DOHH2 (cell line): ENCODE measurements around the gene BSND.

Experiments used
- H3F3A ChIP-seq: fragments of 200-600 bp; sonication (generic), shearing (Covaris generic); 2 replicates; pipeline ENCODE4 v1.6.0; 2016; ENCODE audit warnings: antibody characterized with exemption, mild to moderate bottlenecking; ENCODE audit not compliant: control insufficient read depth, insufficient read depth
- H3K27ac ChIP-seq: fragments of 200-600 bp; sonication (generic); 2 replicates; pipeline ENCODE4 v1.5.1; 2014; ENCODE audit warnings: low read depth, mild to moderate bottlenecking, low read length, moderate library complexity
- H3K27me3 ChIP-seq: fragments of 200-600 bp; sonication (generic); 2 replicates; pipeline ENCODE4 v1.6.1; 2014; ENCODE audit warnings: mild to moderate bottlenecking, low read length, mixed read lengths; ENCODE audit not compliant: control insufficient read depth
- H3K36me3 ChIP-seq: fragments of 200-600 bp; sonication (generic); 2 replicates; pipeline ENCODE4 v1.6.1; 2014; ENCODE audit warnings: mild to moderate bottlenecking, low read length, moderate library complexity, mixed read lengths; ENCODE audit not compliant: control insufficient read depth
- H3K4me1 ChIP-seq: fragments of 200-600 bp; sonication (generic); 2 replicates; pipeline ENCODE4 v1.6.1; 2014; ENCODE audit warnings: mild to moderate bottlenecking, low read length, mixed read lengths; ENCODE audit not compliant: control insufficient read depth
- H3K4me2 ChIP-seq: fragments of 200-600 bp; sonication (generic); 2 replicates; pipeline ENCODE4 v1.6.0; 2014; ENCODE audit warnings: mild to moderate bottlenecking, low read length, moderate library complexity
- H3K4me3 ChIP-seq: fragments of 200-600 bp; sonication (generic); 2 replicates; pipeline ENCODE4 v1.5.1; 2014; ENCODE audit warnings: mild to moderate bottlenecking, low read length, mixed read lengths
- H3K79me2 ChIP-seq: fragments of 200-600 bp; sonication (generic); 2 replicates; pipeline ENCODE4 v1.6.1; 2014; ENCODE audit warnings: mild to moderate bottlenecking, low read length, mixed read lengths; ENCODE audit not compliant: control insufficient read depth
- H3K9me2 ChIP-seq: fragments of 200-600 bp; sonication (generic); replicated peaks from 2 replicates; pipeline ENCODE4 v1.6.1; 2014; ENCODE audit warnings: mild to moderate bottlenecking, low read length, mixed read lengths; ENCODE audit not compliant: control insufficient read depth
- H3K9me3 ChIP-seq: fragments of 200-600 bp; sonication (generic); 2 replicates; pipeline ENCODE4 v1.6.1; 2014; ENCODE audit warnings: antibody characterized with exemption, low read length, mixed read lengths; ENCODE audit not compliant: control insufficient read depth, insufficient read depth
- H4K20me1 ChIP-seq: fragments of 200-600 bp; sonication (generic); 2 replicates; pipeline ENCODE4 v1.6.0; 2014; ENCODE audit warnings: low read depth, mild to moderate bottlenecking, antibody characterized with exemption, low read length, moderate library complexity; ENCODE audit not compliant: control insufficient read depth, insufficient read depth
- CTCF ChIP-seq: fragments of 200-600 bp; sonication (generic); IDR thresholded peaks from one replicate; pipeline ENCODE4 v1.5.1; 2014; ENCODE audit warnings: antibody characterized with exemption, mild to moderate bottlenecking, low read depth, low read length; ENCODE audit not compliant: poor library complexity, severe bottlenecking
- EZH2phosphoT487 ChIP-seq: fragments of 200-600 bp; sonication (generic); IDR thresholded peaks from 2 replicates; pipeline ENCODE4 v1.6.1; 2017; ENCODE audit warnings: borderline replicate concordance, mild to moderate bottlenecking, antibody characterized with exemption, low read length, moderate library complexity, mixed read lengths

BSND gene

GRCh38 chr1:55045430-55045829 lies 46.7 kb downstream of the BSND start:
- H3K4me1 ChIP-seq: no peaks in the 10 kb centered on the region
- H3K27ac ChIP-seq: no peak overlapping the region
- no peaks in the 10 kb centered on the region for H3K9me2 ChIP-seq
- no peaks in the 10 kb centered on the region for H3F3A ChIP-seq
- peaks cover 8% of the 10 kb centered on the region for H3K27me3 ChIP-seq
- H4K20me1 ChIP-seq: no peaks in the 10 kb centered on the region
- no peaks in the 10 kb centered on the region for H3K79me2 ChIP-seq
- H3K4me3 ChIP-seq: no peak overlapping the region
- H3K36me3 ChIP-seq: no peaks in the 10 kb centered on the region
- H3K4me2 ChIP-seq: no peak overlapping the region
- H3K9me3 ChIP-seq: no peaks in the 10 kb centered on the region
- no peak for TF ChIP-seq CTCF
- no peak for TF ChIP-seq EZH2phosphoT487

GRCh38 chr1:55046871-55047270 lies 48.1 kb downstream of the BSND start:
- Histone ChIP-seq H3K9me3 (no peaks in the 10 kb centered on the region), H3K27ac (no peak overlapping the region), H3K4me1 (no peaks in the 10 kb centered on the region), H3K4me3 (no peak overlapping the region), H3F3A (no peaks in the 10 kb centered on the region), H4K20me1 (no peaks in the 10 kb centered on the region), H3K4me2 (no peak overlapping the region), H3K27me3 (no peaks in the 10 kb centered on the region), H3K9me2 (no peaks in the 10 kb centered on the region), H3K36me3 (no peaks in the 10 kb centered on the region), H3K79me2 (no peaks in the 10 kb centered on the region)
- TF ChIP-seq CTCF (no peak), EZH2phosphoT487 (no peak)

GRCh38 chr1:55047611-55048010 lies 48.9 kb downstream of the BSND start:
- Histone ChIP-seq H3K36me3 (no peaks in the 10 kb centered on the region), H3K4me2 (no peak overlapping the region), H3K27me3 (no peaks in the 10 kb centered on the region), H4K20me1 (no peaks in the 10 kb centered on the region), H3K9me2 (no peaks in the 10 kb centered on the region), H3F3A (no peaks in the 10 kb centered on the region), H3K4me3 (no peak overlapping the region), H3K79me2 (no peaks in the 10 kb centered on the region), H3K27ac (no peak overlapping the region), H3K4me1 (no peaks in the 10 kb centered on the region), H3K9me3 (no peaks in the 10 kb centered on the region)
- no peak for TF ChIP-seq CTCF
- TF ChIP-seq EZH2phosphoT487: no peak
